LNCAP (cell line): ENCODE data around the gene TAS2R40.

Experiments used
- CTCF ChIP-seq: fragments of 450-650 bp; IDR thresholded peaks from 2 replicates; pipeline ENCODE4 v1.5.1; 2017; ENCODE audit warnings: mild to moderate bottlenecking

Gene TAS2R40

GRCh38 chr7:143263266-143264195 is 41.7 kb downstream of the TAS2R40 start, which contains the start of gene GSTK1:
TSS of gene GSTK1 (plus strand) at chr7:143263441. CDS start at chr7:143263514, 73 bp downstream.
- no peak for TF ChIP-seq CTCF

DNA sequence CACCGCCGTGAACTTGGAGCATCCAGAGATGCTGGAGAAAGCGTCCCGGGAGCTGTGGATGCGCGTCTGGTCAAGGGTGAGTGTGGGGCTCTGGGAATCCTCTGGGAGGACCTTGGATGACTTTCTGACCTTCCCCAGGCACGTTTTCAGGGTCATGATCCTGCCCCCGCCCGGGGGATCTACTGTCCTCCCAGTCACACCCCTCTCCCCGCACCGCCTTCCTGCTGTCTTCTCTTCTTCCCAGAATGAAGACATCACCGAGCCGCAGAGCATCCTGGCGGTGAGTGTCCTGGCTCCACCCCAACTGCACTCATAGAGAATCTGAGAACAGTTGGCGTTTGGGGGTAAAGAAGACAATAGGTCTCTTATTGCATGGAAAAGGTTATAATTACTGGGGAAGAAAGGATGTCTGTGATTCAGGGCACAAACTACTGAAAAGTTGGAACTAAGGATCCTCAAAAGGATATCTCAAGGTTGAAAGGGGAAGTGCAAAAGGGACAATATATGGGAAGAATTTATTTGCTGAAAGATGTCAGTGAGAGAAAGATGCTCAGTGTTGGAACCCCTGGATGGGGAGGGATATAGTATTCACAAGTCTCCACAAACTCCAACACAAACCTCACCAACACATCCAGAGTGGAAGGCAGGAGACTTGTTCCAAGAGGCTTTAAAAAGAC is 43.3 kb downstream of the TAS2R40 start:
- no peak for TF ChIP-seq CTCF

- no peak for TF ChIP-seq CTCF
Observed at GRCh38 chr7:143269251-143269650, 47.4 kb downstream of the TAS2R40 start.

GRCh38 chr7:143271240-143271639 is 49.4 kb downstream of the TAS2R40 start:
- TF ChIP-seq CTCF, result no peak
